GM12874 (cell line): ENCODE measurements around the gene HUNK.

Experiments used
- TF ChIP-seq, protein P1 (sequence below): IDR thresholded peaks from 2 replicates; pipeline ENCODE4 v1.5.1; 2011; ENCODE audit warnings: low read depth, mild to moderate bottlenecking, control low read depth, low read length, moderate library complexity; ENCODE audit not compliant: insufficient read depth

Gene HUNK

DNA sequence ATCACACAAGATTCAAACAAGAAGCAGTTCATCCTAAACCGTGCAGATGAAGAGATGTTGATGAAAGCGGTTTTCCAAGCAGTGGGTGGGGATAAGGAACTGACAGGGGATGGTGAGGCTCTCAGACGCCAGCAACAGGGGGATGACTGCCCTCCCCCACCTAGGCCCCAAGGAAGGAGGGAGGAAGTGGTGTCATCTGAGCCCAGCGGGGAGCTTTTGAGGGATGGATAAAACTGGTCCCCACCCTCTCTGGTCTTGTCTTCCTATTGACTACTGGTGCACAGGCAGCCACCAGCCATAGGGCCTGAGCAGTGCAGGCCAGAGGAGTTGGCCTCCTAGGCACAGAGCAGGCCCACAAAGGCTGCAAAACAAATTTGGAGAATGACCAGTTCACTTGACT, 175.5 kb downstream of the HUNK start:
- TF ChIP-seq, protein P1, sequence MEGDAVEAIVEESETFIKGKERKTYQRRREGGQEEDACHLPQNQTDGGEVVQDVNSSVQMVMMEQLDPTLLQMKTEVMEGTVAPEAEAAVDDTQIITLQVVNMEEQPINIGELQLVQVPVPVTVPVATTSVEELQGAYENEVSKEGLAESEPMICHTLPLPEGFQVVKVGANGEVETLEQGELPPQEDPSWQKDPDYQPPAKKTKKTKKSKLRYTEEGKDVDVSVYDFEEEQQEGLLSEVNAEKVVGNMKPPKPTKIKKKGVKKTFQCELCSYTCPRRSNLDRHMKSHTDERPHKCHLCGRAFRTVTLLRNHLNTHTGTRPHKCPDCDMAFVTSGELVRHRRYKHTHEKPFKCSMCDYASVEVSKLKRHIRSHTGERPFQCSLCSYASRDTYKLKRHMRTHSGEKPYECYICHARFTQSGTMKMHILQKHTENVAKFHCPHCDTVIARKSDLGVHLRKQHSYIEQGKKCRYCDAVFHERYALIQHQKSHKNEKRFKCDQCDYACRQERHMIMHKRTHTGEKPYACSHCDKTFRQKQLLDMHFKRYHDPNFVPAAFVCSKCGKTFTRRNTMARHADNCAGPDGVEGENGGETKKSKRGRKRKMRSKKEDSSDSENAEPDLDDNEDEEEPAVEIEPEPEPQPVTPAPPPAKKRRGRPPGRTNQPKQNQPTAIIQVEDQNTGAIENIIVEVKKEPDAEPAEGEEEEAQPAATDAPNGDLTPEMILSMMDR, result no peak
